Neuron (in vitro differentiated cells): ENCODE results near the gene CNNM2.

ENCODE experiments used
- H2AFZ ChIP-seq: one replicate; pipeline ENCODE4 v1.6.1; 2013; ENCODE audit warnings: low read depth, mild to moderate bottlenecking, inconsistent platforms, low read length, moderate library complexity
- H3K27me3 ChIP-seq: one replicate; pipeline ENCODE4 v1.6.1; 2013; ENCODE audit warnings: low read length; ENCODE audit not compliant: insufficient read depth
- H3K36me3 ChIP-seq: one replicate; pipeline ENCODE4 v1.6.1; 2013; ENCODE audit warnings: low read length; ENCODE audit not compliant: insufficient read depth
- H3K4me1 ChIP-seq: one replicate; pipeline ENCODE4 v1.6.1; 2013; ENCODE audit warnings: low read length; ENCODE audit not compliant: insufficient read depth
- H3K4me3 ChIP-seq: 2 replicates; pipeline ENCODE4 v1.5.1; 2013; ENCODE audit warnings: mild to moderate bottlenecking, low read length, moderate library complexity
- H3K9me3 ChIP-seq: one replicate; pipeline ENCODE4 v1.6.1; 2013; ENCODE audit warnings: low read length

The CNNM2 gene

GRCh38 chr10:103078676-103079075, 160.6 kb downstream of the CNNM2 start:
- no peak overlapping the region for H3K4me3 ChIP-seq

DNA sequence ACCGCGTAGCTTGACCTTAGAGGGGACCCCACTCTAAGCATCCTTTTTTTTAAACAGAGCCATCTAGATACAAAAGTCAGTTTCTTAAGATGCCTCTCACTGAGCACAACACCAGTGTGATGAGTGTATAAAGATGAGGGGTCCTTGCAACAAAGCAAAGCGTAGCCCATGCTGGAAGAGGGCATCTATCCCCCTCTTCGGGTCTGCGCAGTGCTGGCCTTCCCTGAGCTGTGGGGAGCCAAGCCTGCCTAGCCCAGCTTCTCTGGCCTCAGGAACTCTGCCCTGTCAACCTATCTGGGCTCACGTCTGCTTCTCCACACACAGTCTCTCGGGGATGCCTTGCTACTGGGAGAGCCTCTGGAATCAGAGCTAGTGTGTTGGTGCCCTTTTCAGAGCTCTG, 161.0 kb downstream of the CNNM2 start:
- Histone ChIP-seq H3K36me3 (peaks cover 29% of the 10 kb centered on the region), H3K4me1 (no peaks in the 10 kb centered on the region), H3K4me3 (no peak overlapping the region), H3K9me3 (no peaks in the 10 kb centered on the region), H2AFZ (no peak overlapping the region), H3K27me3 (no peaks in the 10 kb centered on the region)

More at GRCh38 chr10:103078676-103079075, 160.6 kb downstream of the CNNM2 start:
- peaks cover 25% of the 10 kb centered on the region for H3K36me3 ChIP-seq
- H3K9me3 ChIP-seq = no peaks in the 10 kb centered on the region
- H2AFZ ChIP-seq = no peak overlapping the region
- H3K4me1 ChIP-seq = no peaks in the 10 kb centered on the region
- H3K27me3 ChIP-seq = no peaks in the 10 kb centered on the region

GRCh38 chr10:103079946-103080345, 161.9 kb downstream of the CNNM2 start:
- Histone ChIP-seq H3K4me1 (no peaks in the 10 kb centered on the region), H3K4me3 (no peak overlapping the region), H3K27me3 (no peaks in the 10 kb centered on the region), H3K9me3 (no peaks in the 10 kb centered on the region), H2AFZ (no peak overlapping the region), H3K36me3 (peaks cover 35% of the 10 kb centered on the region)

DNA sequence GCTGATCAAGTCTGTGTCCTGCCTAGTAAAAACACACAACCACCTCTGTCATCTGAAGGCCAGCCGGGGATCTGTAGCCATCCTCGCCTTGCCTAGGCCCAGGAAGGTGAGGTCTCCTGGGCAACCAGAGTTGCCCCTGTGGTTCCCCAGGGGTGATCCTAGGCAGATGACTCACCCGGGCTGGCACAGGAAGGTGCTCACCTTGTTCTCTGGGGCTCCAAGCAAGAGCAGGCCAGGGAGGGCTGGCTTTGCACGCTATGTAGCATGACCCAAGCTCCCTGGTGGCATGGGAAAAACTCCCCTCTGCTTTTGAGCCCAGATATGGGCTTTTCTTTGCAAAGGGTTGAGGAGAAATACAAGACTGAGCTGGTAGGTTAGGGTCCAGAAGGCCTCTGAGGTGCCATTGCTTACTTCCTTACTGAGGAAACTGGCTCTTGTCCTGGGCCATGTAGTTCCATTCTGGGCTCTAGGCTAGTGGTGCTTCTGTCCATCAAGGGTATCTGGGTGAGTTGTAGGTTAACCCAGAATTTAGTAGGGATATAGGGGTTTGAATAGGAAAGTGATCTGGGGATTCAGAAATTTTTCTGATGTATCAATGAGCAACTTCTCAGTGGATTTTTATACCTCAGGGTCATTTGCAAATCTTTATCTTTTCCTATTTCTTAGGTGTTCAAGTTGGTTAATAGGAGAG, 162.9 kb downstream of the CNNM2 start:
- no peak overlapping the region for H3K4me3 ChIP-seq
- no peaks in the 10 kb centered on the region for H3K9me3 ChIP-seq
- H3K36me3 ChIP-seq = peaks cover 37% of the 10 kb centered on the region
- H3K4me1 ChIP-seq = no peaks in the 10 kb centered on the region
- no peak overlapping the region for H2AFZ ChIP-seq
- H3K27me3 ChIP-seq = no peaks in the 10 kb centered on the region

- Histone ChIP-seq H2AFZ (no peak overlapping the region), H3K4me1 (no peaks in the 10 kb centered on the region), H3K36me3 (peaks cover 39% of the 10 kb centered on the region), H3K4me3 (no peak overlapping the region), H3K27me3 (no peaks in the 10 kb centered on the region), H3K9me3 (no peaks in the 10 kb centered on the region)
These were observed 164.6 kb downstream of the CNNM2 start for GRCh38 chr10:103082683-103083082.

DNA sequence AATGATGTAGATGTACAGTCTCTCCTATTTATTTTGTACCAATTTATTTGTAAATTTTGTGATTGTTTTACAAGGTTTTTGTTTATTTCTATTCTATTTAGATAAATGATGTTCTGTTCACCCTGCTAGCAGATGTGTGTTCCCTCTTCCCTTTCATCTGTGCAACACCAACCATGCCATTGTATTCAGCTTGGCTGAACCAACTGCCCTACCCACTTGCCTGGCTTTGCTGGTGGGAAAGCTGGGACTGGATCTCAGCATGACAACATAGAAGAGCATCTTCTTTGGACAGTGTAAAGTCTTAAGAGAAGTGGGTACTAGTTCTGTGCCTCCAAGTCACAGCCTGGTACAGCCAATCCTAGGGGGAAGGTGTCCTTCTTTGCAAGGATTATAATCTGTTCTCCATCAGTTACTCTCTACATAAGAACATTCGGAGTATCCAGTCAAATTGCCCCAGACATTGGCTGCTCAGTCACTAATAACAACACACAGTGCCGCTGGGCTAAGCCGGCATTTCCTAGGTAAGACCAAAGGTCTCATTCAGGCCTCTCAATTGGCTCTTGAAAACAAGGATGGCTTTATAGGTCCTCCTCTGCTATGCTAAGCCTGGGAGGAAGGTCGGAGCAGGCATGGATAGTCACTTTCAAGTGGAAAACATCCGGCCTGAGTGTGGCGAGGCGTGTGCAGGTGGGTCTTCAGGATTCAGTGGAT, 165.3 kb downstream of the CNNM2 start:
- H3K36me3 ChIP-seq = peaks cover 41% of the 10 kb centered on the region

GRCh38 chr10:103083977-103084320, 165.9 kb downstream of the CNNM2 start:
- Histone ChIP-seq H3K4me1 (no peaks in the 10 kb centered on the region), H3K27me3 (no peaks in the 10 kb centered on the region), H3K4me3 (no peak overlapping the region), H3K9me3 (no peaks in the 10 kb centered on the region), H3K36me3 (peaks cover 46% of the 10 kb centered on the region), H2AFZ (no peak overlapping the region)

More for the DNA sequence above, 165.3 kb downstream of the CNNM2 start:
- no peaks in the 10 kb centered on the region for H3K27me3 ChIP-seq
- no peak overlapping the region for H3K4me3 ChIP-seq
- no peaks in the 10 kb centered on the region for H3K4me1 ChIP-seq
- no peak overlapping the region for H2AFZ ChIP-seq
- no peaks in the 10 kb centered on the region for H3K9me3 ChIP-seq

DNA sequence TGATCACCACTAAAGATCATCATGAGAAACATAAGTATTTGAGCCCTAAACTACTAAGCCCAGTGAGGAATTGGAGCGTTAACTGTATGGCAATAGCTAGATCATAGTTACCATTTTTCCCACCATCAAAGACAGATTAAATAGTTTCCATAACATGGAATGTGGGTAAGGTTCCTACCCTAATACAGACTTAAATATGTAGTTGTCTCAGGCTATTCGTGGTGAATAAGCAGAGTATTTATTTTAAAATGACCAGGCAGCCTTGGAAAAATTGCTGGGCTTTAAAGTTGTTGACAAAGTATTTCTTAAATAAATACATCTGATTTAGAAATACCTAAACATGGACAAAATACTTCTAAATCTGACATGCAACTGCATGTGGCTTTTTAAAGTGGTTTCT, 168.2 kb downstream of the CNNM2 start:
- Histone ChIP-seq H3K4me3 (no peak overlapping the region), H3K27me3 (no peaks in the 10 kb centered on the region), H3K36me3 (peaks cover 64% of the 10 kb centered on the region), H3K4me1 (no peaks in the 10 kb centered on the region), H3K9me3 (no peaks in the 10 kb centered on the region), H2AFZ (no peak overlapping the region)

DNA sequence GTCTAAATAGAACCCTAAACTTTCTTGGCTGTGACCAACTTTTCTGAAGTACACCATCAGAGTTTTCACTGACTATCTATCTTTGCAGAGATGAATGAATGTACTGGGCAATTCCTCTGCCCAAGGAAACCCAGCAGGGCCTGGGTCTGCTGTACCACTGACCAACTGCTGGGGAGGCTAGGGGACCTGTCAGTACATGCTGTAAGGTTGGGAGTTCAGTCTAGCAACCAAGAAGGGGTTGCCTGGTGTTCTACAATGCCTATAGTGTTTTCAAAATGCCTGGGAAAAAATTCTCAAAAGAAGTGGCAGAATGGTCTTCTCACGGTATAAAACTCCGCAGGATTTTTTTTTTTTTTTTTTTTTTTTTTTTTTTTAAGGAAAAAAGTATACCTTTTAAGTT, 168.7 kb downstream of the CNNM2 start:
- Histone ChIP-seq H3K4me3 (no peak overlapping the region), H3K4me1 (no peaks in the 10 kb centered on the region), H3K27me3 (no peaks in the 10 kb centered on the region), H2AFZ (no peak overlapping the region), H3K9me3 (no peaks in the 10 kb centered on the region), H3K36me3 (peaks cover 70% of the 10 kb centered on the region)

- H3K36me3 ChIP-seq = peaks cover 78% of the 10 kb centered on the region
These were observed 171.4 kb downstream of the CNNM2 start for GRCh38 chr10:103089493-103089892.

DNA sequence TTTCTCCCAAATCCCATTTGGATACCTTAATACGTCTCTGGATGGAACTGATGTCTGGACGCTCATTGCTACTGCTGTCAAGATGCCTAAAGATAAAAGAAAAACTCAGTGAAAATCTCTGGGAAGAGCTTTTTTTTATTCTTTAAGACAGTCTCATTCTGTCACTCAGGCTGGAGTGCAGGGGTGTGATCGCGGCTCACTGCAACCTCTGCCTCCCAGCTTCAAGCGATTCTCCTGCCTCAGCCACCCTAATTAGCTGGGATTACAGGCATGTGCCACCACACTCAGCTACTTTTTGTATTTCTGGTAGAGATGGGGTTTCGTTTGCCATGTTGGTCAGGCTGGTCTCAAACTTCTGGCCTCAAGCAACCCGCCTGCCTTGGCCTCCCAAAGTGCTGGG, 172.8 kb downstream of the CNNM2 start:
- H3K36me3 ChIP-seq = peaks cover 84% of the 10 kb centered on the region
- no peaks in the 10 kb centered on the region for H3K4me1 ChIP-seq
- H3K27me3 ChIP-seq = no peaks in the 10 kb centered on the region

More at GRCh38 chr10:103089493-103089892, 171.4 kb downstream of the CNNM2 start:
- H3K9me3 ChIP-seq = no peaks in the 10 kb centered on the region
- no peak overlapping the region for H3K4me3 ChIP-seq
- no peaks in the 10 kb centered on the region for H3K27me3 ChIP-seq
- H3K4me1 ChIP-seq = no peaks in the 10 kb centered on the region
- no peak overlapping the region for H2AFZ ChIP-seq

DNA sequence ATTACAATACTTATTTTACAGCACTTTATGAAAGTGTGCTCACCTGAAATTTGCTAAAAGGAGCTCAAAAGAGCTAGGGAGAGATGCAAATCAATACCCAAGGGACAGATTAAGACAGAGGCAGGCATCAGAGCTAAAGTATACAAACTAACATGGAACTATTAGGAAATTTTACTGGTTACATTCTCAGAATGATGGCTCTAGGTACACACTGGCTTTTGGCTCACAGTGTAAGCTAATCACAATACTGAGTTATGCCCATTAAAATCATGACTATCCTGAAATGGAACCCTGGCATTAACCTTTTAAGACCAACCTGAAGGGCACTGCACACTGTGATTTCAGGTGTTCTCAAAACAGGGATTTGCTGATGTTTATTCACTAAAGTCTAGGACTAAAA, 176.9 kb downstream of the CNNM2 start:
- H3K36me3 ChIP-seq = peaks cover 90% of the 10 kb centered on the region

More for the DNA sequence above, 172.8 kb downstream of the CNNM2 start:
- no peak overlapping the region for H2AFZ ChIP-seq
- H3K9me3 ChIP-seq = no peaks in the 10 kb centered on the region
- no peak overlapping the region for H3K4me3 ChIP-seq

DNA sequence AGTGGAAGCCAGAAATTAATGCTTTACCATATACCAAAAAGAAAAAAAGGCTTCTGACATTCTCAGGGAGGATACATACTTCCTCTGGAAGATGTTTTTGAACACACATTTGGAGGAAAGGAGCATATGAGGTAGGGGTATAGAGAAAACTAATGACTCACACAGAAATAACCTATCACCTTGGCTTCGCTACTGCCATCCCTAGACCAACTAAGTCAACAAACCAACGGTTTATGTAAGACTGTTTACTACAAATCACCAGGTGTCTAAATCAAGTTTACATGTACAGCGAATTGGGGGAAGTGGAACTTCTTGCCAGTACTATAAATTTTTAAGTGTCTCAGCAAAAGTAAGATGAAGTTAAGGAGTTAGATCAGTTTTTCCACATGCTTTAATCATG, 178.0 kb downstream of the CNNM2 start:
- peaks cover 89% of the 10 kb centered on the region for H3K36me3 ChIP-seq
- H3K4me1 ChIP-seq = no peaks in the 10 kb centered on the region
- no peak overlapping the region for H3K4me3 ChIP-seq
- no peaks in the 10 kb centered on the region for H3K27me3 ChIP-seq
- no peaks in the 10 kb centered on the region for H3K9me3 ChIP-seq
- H2AFZ ChIP-seq = no peak overlapping the region

More for the DNA sequence above, 176.9 kb downstream of the CNNM2 start:
- Histone ChIP-seq H3K4me3 (no peak overlapping the region), H3K9me3 (no peaks in the 10 kb centered on the region), H2AFZ (no peak overlapping the region), H3K4me1 (no peaks in the 10 kb centered on the region), H3K27me3 (no peaks in the 10 kb centered on the region)
